ENCODE measurements around the gene FNBP1L.

GRCh38 chr1:93575621-93576284 is 127.8 kb downstream of the FNBP1L start:
- TF ChIP-seq POLR2AphosphoS5 (IDR thresholded peaks at IDR 0.05; ENCODE audit: low read depth, low read length) = no peak
- TF ChIP-seq POLR2A (IDR thresholded peaks at IDR 0.05; ENCODE audit: low read depth, low read length) = no peak
- no peak for TF ChIP-seq TAF1 (IDR thresholded peaks at IDR 0.05; ENCODE audit: low read depth, low read length)
- no peak for TF ChIP-seq SPI1 (IDR thresholded peaks at IDR 0.05; ENCODE audit: low read depth, low read length)
- no peak for TF ChIP-seq PAX5 (IDR thresholded peaks at IDR 0.05; ENCODE audit: insufficient read depth, low read length, severe bottlenecking)

Data from GM12891 (cell line).